HepG2 (cell line): Measurements from ENCODE around the gene IMPDH1. TPM values are rescaled to one million over a fixed set of nuclear protein-coding genes. Genes with fewer than 3 reads are reported as not detected.
A peak's percentile ranks its signal among the peaks of the same experiment; 100 is the strongest.

Experiments
- CTCF ChIP-seq: sonication (generic); formaldehyde crosslinking; IDR thresholded peaks from 2 replicates; pipeline ENCODE4 v1.5.0; 2020; ENCODE audit warnings: mild to moderate bottlenecking, missing genetic modification reagents, moderate library complexity
- DPF2 ChIP-seq: sonication (generic); formaldehyde crosslinking; IDR thresholded peaks from 2 replicates; pipeline ENCODE4 v1.4.0; 2020; ENCODE audit warnings: mild to moderate bottlenecking, low read depth, missing genetic modification reagents, borderline replicate concordance
- DR1 ChIP-seq: sonication (generic); formaldehyde crosslinking; IDR thresholded peaks from 2 replicates; pipeline ENCODE4 v1.8.0; 2021; ENCODE audit warnings: mild to moderate bottlenecking, missing genetic modification reagents, inconsistent platforms
- GATAD1 ChIP-seq: IDR thresholded peaks from 2 replicates; pipeline ENCODE4 v1.6.1; 2016; ENCODE audit warnings: missing genetic modification reagents, missing compliant biosample characterization
- GTF2F1 ChIP-seq: fragments of 150-350 bp; IDR thresholded peaks from 2 replicates; pipeline ENCODE4 v1.6.1; 2014; ENCODE audit warnings: low read length
- HNRNPH1 ChIP-seq: fragments of 200-400 bp; formaldehyde crosslinking; optimal IDR thresholded peaks from 2 replicates; pipeline ENCODE3; 2017; ENCODE audit warnings: mild to moderate bottlenecking, low read depth, low read length
- KDM2A ChIP-seq: sonication (generic); formaldehyde crosslinking; IDR thresholded peaks from 2 replicates; pipeline ENCODE4 v1.4.0; 2020; ENCODE audit warnings: low read depth, missing genetic modification reagents, borderline replicate concordance
- SALL1 ChIP-seq: sonication (generic); formaldehyde crosslinking; IDR thresholded peaks from 2 replicates; pipeline ENCODE4 v1.8.0; 2022; ENCODE audit warnings: mild to moderate bottlenecking, missing genetic modification reagents
- SRSF1 ChIP-seq: fragments of 200-400 bp; formaldehyde crosslinking; optimal IDR thresholded peaks from 2 replicates; pipeline ENCODE3; 2017; ENCODE audit warnings: mild to moderate bottlenecking, low read depth, low read length, moderate library complexity
- SRSF9 ChIP-seq: fragments of 200-400 bp; formaldehyde crosslinking; IDR thresholded peaks from 2 replicates; pipeline ENCODE4 v1.6.1; 2018; ENCODE audit warnings: borderline replicate concordance, mild to moderate bottlenecking, low read depth, low read length; ENCODE audit not compliant: insufficient read depth, poor library complexity, severe bottlenecking
- SRY ChIP-seq: sonication (generic); formaldehyde crosslinking; IDR thresholded peaks from 2 replicates; pipeline ENCODE4 v1.8.0; 2022; ENCODE audit warnings: mild to moderate bottlenecking, missing genetic modification reagents
- XRCC5 ChIP-seq: fragments of 200-400 bp; formaldehyde crosslinking; optimal IDR thresholded peaks from 2 replicates; pipeline ENCODE3; 2017; ENCODE audit warnings: mild to moderate bottlenecking, low read length
- ZBTB34 ChIP-seq: sonication (generic); formaldehyde crosslinking; IDR thresholded peaks from 2 replicates; pipeline ENCODE4 v1.8.0; 2022; ENCODE audit warnings: mild to moderate bottlenecking, missing genetic modification reagents
- ZFX ChIP-seq: sonication (generic); formaldehyde crosslinking; IDR thresholded peaks from 2 replicates; pipeline ENCODE4 v1.4.0; 2020; ENCODE audit warnings: mild to moderate bottlenecking, low read depth, missing genetic modification reagents, moderate library complexity
- ZMAT5 ChIP-seq: sonication (generic); formaldehyde crosslinking; IDR thresholded peaks from 2 replicates; pipeline ENCODE4 v1.5.0; 2020; ENCODE audit warnings: mild to moderate bottlenecking, low read depth, missing genetic modification reagents, borderline replicate concordance
- ZNF263 ChIP-seq: sonication (generic); formaldehyde crosslinking; IDR thresholded peaks from 2 replicates; pipeline ENCODE4 v1.4.0; 2020; ENCODE audit warnings: missing genetic modification reagents
- ZNF3 ChIP-seq: IDR thresholded peaks from 2 replicates; pipeline ENCODE4 v1.7.0; 2017; ENCODE audit warnings: inconsistent platforms
- ZNF512 ChIP-seq: sonication (generic); formaldehyde crosslinking; IDR thresholded peaks from 2 replicates; pipeline ENCODE4 v1.4.0; 2020; ENCODE audit warnings: mild to moderate bottlenecking, missing genetic modification reagents
- ZNF691 ChIP-seq: sonication (generic); formaldehyde crosslinking; IDR thresholded peaks from 2 replicates; pipeline ENCODE4 v1.4.0; 2020; ENCODE audit warnings: missing genetic modification reagents, low read depth, mild to moderate bottlenecking, borderline replicate concordance
- ZNF740 ChIP-seq: sonication (generic); formaldehyde crosslinking; IDR thresholded peaks from 2 replicates; pipeline ENCODE4 v1.4.0; 2020; ENCODE audit warnings: missing genetic modification reagents
- ZNF772 ChIP-seq: sonication (generic); formaldehyde crosslinking; IDR thresholded peaks from 2 replicates; pipeline ENCODE4 v1.5.0; 2020; ENCODE audit warnings: mild to moderate bottlenecking, missing genetic modification reagents
- ZNF841 ChIP-seq: sonication (generic); formaldehyde crosslinking; IDR thresholded peaks from 2 replicates; pipeline ENCODE4 v1.8.1; 2023; ENCODE audit warnings: missing genetic modification reagents, borderline replicate concordance
- ZSCAN30 ChIP-seq: sonication (generic); formaldehyde crosslinking; IDR thresholded peaks from 2 replicates; pipeline ENCODE4 v1.5.0; 2020; ENCODE audit warnings: mild to moderate bottlenecking, missing genetic modification reagents
- polyA plus RNA-seq, 8 experiments: library from polyadenylated mRNA; depleted of rRNA in 3 of 8; stranded (reverse) in 7 of 8; unstranded in 1 of 8; fragments of >200 nt; fragmentation: Illumina TruSeq in 4 of 8; extraction: Trizol in 4 of 8; gene quantifications; 2 replicates each; pipeline versions ENCODE4 v1.2.1 to v1.2.3, GENCODE V29; 2011 to 2016; ENCODE audit warnings: low read depth in 4 of 8, missing spikeins in 1 of 8, mixed read lengths in 1 of 8; ENCODE audit not compliant: insufficient read depth in 1 of 8
- total RNA-seq, 5 experiments: library from RNA; depleted of rRNA; stranded (reverse); fragments of >200 nt; fragmentation: Illumina TruSeq; extraction: Trizol; gene quantifications; 2 replicates each; pipeline ENCODE4 v1.2.3, GENCODE V29; 2016; ENCODE audit warnings: low read depth in 1 of 5

Gene IMPDH1
- total and polyA plus RNA-seq, 2 of the 13 experiments (the other 11 are each of a cell fraction or from before 2014, with no cell fraction given): 22.8 to 34.0 TPM

GRCh38 chr7:128425850-128426249, 16.1 kb upstream of the IMPDH1 start (continued):
- TF ChIP-seq KDM2A: no peak
- no peak for TF ChIP-seq ZNF512 (CRISPR knock-in tag)
- 0 out of 2 replicates have a peak, but pooled peaks have one; percentile 15 for TF ChIP-seq ZFX
- TF ChIP-seq DR1: no peak
- no peak for TF ChIP-seq ZNF841 (CRISPR knock-in tag)
- no peak for TF ChIP-seq SRSF1
- no peak for TF ChIP-seq ZSCAN30
- TF ChIP-seq ZNF772 (CRISPR knock-in tag): 0 out of 2 replicates have a peak, but pooled peaks have one; percentile 22
- no peak for TF ChIP-seq ZMAT5
- TF ChIP-seq SRSF9: no peak
- TF ChIP-seq SALL1: 0 out of 2 replicates have a peak, but pooled peaks have one; percentile 15
- TF ChIP-seq HNRNPH1: no peak
- peak; percentile 70 for TF ChIP-seq XRCC5
- TF ChIP-seq ZNF691 (CRISPR knock-in tag): 0 out of 2 replicates have a peak, but pooled peaks have one; percentile 34
- TF ChIP-seq GTF2F1: no peak
- peak; percentile 88 for TF ChIP-seq CTCF
- no peak for TF ChIP-seq ZNF3
- TF ChIP-seq SRY (CRISPR knock-in tag): no peak
- no peak for TF ChIP-seq DPF2 (CRISPR knock-in tag)
- TF ChIP-seq GATAD1 (CRISPR knock-in tag): no peak
- TF ChIP-seq ZNF740 (CRISPR knock-in tag): peak; percentile 84
- peak; percentile 46; the same call in 1 of the 2 replicates for TF ChIP-seq ZNF263 (CRISPR knock-in tag)
- no peak for TF ChIP-seq ZBTB34 (CRISPR knock-in tag)
